Prostate gland (tissue), 2 donors: ENCODE results near the gene MIS18BP1. TPM values are rescaled to one million over a fixed set of nuclear protein-coding genes. Genes with fewer than 3 reads are reported as not detected.

ENCODE experiments used
- DNase-seq: peaks from one replicate; pipeline ENCODE4 v3.0.0-alpha.2; 2019; ENCODE audit warnings: low spot score
- H3K27ac ChIP-seq, 2 donors: fragments of 200-600 bp; sonication (generic); 2 replicates each; pipeline ENCODE4 v1.5.1; 2017 to 2019
- H3K27me3 ChIP-seq: fragments of 200-600 bp; sonication (generic); replicated peaks from 2 replicates; pipeline ENCODE4 v1.5.1; 2019; ENCODE audit not compliant: insufficient read depth
- H3K36me3 ChIP-seq, 2 donors: fragments of 200-600 bp; sonication (generic); 1 replicate in 1 of 2; 2 replicates in 1 of 2; pipeline versions ENCODE4 v1.5.1 to v1.8.1; 2017 to 2019
- H3K4me1 ChIP-seq: fragments of 200-600 bp; sonication (generic); replicated peaks from 2 replicates; pipeline ENCODE4 v1.5.1; 2019
- H3K4me3 ChIP-seq, 2 donors: fragments of 200-600 bp; sonication (generic); 2 replicates each; pipeline ENCODE4 v1.5.1; 2017 to 2019
- H3K9me3 ChIP-seq: fragments of 200-600 bp; sonication (generic); 2 replicates; pipeline ENCODE4 v1.5.1; 2017
- CTCF ChIP-seq, 4 experiments: fragments of 200-600 bp in 2 of 4; fragments of 450-650 bp in 2 of 4; sonication (generic) in 2 of 4; IDR thresholded peaks; 1 replicate in 3 of 4; 2 replicates in 1 of 4; pipeline ENCODE4 v1.5.1; 2016 to 2019; ENCODE audit warnings: antibody characterized with exemption in 4 of 4, mild to moderate bottlenecking in 2 of 4, moderate library complexity in 2 of 4
- POLR2A ChIP-seq: fragments of 450-650 bp; IDR thresholded peaks from one replicate; pipeline ENCODE4 v1.6.1; 2016; ENCODE audit warnings: antibody characterized with exemption, mild to moderate bottlenecking
- POLR2AphosphoS5 ChIP-seq: sonication (generic); formaldehyde crosslinking; IDR thresholded peaks from one replicate; pipeline ENCODE4 v1.6.1; 2017; ENCODE audit warnings: antibody characterized with exemption
- WGBS: methylation state at CpG from one replicate; pipeline ENCODE4 v1.1.5; 2018; 5-methylcytosine and 5-hydroxymethylcytosine counted together
- intact Hi-C: fragments of 100-400 bp; cut with DNase I; formaldehyde crosslinking; loops from one replicate; pipeline ENCODE4 v1.14.2; 2022
- small RNA-seq, 2 donors: library from RNA; depleted of rRNA; stranded (forward); fragments of <200 nt; gene quantifications; one replicate each; pipeline ENCODE3, GENCODE V24; 2016
- total RNA-seq, 2 donors: library from RNA; depleted of rRNA; stranded (reverse); fragments of >200 nt; gene quantifications; one replicate each; pipeline ENCODE4 v1.1.0, GENCODE V29; 2016

MIS18BP1 gene
- total RNA-seq, 2 donors from 2014 or later, result 23.3 to 46.7 TPM

DNA sequence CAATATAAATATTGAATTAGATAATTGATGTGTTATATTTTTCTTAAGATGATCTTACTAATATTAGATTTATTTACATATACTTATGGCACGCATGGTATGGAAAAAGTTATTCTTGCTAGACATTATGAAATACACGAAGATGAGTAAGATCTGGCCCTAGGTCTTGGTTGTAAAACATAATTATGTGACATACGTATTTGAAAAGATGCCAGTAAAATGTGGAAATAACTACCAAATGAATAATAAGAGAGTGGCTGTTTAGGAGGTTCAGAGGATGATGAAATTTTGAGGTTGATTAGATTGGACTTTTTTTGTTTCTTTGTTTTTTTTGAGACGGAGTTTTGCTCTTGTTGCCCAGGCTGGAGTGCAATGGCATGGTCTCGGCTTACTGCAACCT lies 75.9 kb downstream of the MIS18BP1 start:
- H3K4me1 ChIP-seq, result no peaks in the 10 kb centered on the region
- no peaks in the 10 kb centered on the region for H3K9me3 ChIP-seq
- H3K27ac ChIP-seq, result no peak overlapping the region
- WGBS, result 78% methylated on average over 5 of the region's 5 CpGs
- H3K4me3 ChIP-seq, result no peak overlapping the region
- no peaks in the 10 kb centered on the region for H3K36me3 ChIP-seq
- no peak for DNase-seq
- intact Hi-C loops, result no loop called here
- no peaks in the 10 kb centered on the region for H3K27me3 ChIP-seq
- TF ChIP-seq POLR2A, result no peak
- no peak for TF ChIP-seq POLR2AphosphoS5
- no peak for TF ChIP-seq CTCF (IDR thresholded peaks at IDR 0.05)

DNA sequence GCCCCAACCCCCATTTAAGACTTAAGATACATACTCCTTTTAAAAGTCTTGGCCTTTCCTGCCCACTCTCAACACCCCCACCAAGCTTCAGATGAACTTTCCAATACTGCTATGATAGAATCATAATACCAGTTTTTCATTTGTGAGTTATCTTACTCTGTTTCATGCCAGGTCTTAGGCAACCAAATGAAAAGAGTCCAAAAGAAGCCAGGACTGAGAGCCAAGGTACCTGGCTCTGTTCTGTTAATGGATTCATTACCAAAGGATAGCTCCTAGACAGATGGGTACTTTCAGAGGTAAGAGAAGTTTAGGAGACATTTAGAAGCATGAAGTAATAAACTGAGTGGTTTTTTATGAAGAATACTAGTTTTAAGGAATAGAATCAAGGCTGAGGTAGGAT lies 83.1 kb downstream of the MIS18BP1 start:
- Histone ChIP-seq H3K4me3 (no peak overlapping the region), H3K36me3 (no peaks in the 10 kb centered on the region), H3K27me3 (no peaks in the 10 kb centered on the region), H3K27ac (no peak overlapping the region), H3K4me1 (no peaks in the 10 kb centered on the region), H3K9me3 (no peaks in the 10 kb centered on the region)
- no peak for DNase-seq
- intact Hi-C loops, result no loop called here
- TF ChIP-seq POLR2AphosphoS5 (no peak), CTCF (IDR thresholded peaks at IDR 0.05) (no peak), POLR2A (no peak)

DNA sequence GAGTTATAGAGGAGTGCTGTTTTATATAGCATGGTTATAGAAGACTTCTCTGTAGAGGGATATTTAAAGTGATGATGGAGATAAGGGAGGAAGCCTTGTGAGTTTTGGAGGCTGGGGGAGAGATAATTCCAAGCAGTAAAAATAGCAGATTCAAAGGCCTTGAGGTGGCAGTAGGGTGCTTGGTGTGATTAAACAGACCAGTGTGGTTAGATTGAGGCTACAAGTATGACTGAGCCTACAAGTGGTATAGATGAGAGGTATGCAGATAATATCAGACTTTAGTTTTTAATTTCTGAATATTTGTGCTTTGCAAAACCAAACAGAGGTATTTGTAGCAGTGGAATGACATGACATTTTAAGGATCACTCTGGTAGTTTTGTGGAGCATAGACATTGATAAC lies 96.9 kb downstream of the MIS18BP1 start:
- Histone ChIP-seq H3K27ac (no peak overlapping the region), H3K9me3 (no peaks in the 10 kb centered on the region), H3K4me3 (no peak overlapping the region), H3K36me3 (no peaks in the 10 kb centered on the region), H3K27me3 (no peaks in the 10 kb centered on the region), H3K4me1 (no peaks in the 10 kb centered on the region)
- TF ChIP-seq CTCF (IDR thresholded peaks at IDR 0.05) (no peak), POLR2A (no peak), POLR2AphosphoS5 (no peak)
- no peak for DNase-seq
- intact Hi-C loops, result no loop called here

Small RNAs within 50 kb of the gene (small RNA-seq; reads per million reads assigned to genes)
- gene RNU6-552P, result 0 reads per million in 2 donors

Other genes starting within 250 kb of the MIS18BP1 start
- gene PRPF39, start 169.1 kb downstream of the MIS18BP1 start, total RNA-seq, result 10 to 100 TPM; 30.3 to 47.1 TPM
- 10 to 100 TPM; 40.4 to 46.7 TPM for gene FKBP3, start 118.7 kb downstream of the MIS18BP1 start, total RNA-seq
- 10 to 100 TPM; 11.9 to 13.5 TPM for gene FANCM, start 117.3 kb downstream of the MIS18BP1 start, total RNA-seq